NCI-H1694 (cell line): ENCODE results near the gene PLXNB3.

ENCODE experiments used
- DNase-seq: peaks from one replicate; lab custom pipeline; 2025; lab: John Stamatoyannopoulos, UW

The PLXNB3 gene

GRCh38 chrX:153791104-153791852 is 27.2 kb downstream of the PLXNB3 start:
- no peak for DNase-seq

- peak; percentile 47 for DNase-seq
Measured at GRCh38 chrX:153792368-153792767, 28.3 kb downstream of the PLXNB3 start.

GRCh38 chrX:153793291-153793690 is 29.2 kb downstream of the PLXNB3 start:
- DNase-seq = no peak

- peak; percentile 93 for DNase-seq
Measured at GRCh38 chrX:153794018-153794896, 30.2 kb downstream of the PLXNB3 start, which contains the start of the genes IDH3G and SSR4. TSS of gene IDH3G (minus strand) at chrX:153794375. CDS start at chrX:153794326, 49 bp downstream. TSS of gene SSR4 (plus strand) at chrX:153794668. CDS start at chrX:153794688, 20 bp downstream.

- no peak for DNase-seq
Measured at GRCh38 chrX:153794897-153795816, 31.1 kb downstream of the PLXNB3 start.

GRCh38 chrX:153797415-153798015 is 33.5 kb downstream of the PLXNB3 start:
- no peak for DNase-seq

GRCh38 chrX:153799326-153799725 is 35.3 kb downstream of the PLXNB3 start:
- no peak for DNase-seq

GRCh38 chrX:153800177-153800722 is 36.2 kb downstream of the PLXNB3 start:
- DNase-seq = no peak

GRCh38 chrX:153800746-153801145 is 36.7 kb downstream of the PLXNB3 start:
- DNase-seq = peak; percentile 16

- DNase-seq = no peak
Measured at GRCh38 chrX:153801669-153802068, 37.6 kb downstream of the PLXNB3 start.

GRCh38 chrX:153802513-153803045 is 38.5 kb downstream of the PLXNB3 start:
- DNase-seq = no peak

- no peak for DNase-seq
Measured at GRCh38 chrX:153803211-153804099, 39.4 kb downstream of the PLXNB3 start.

- DNase-seq = no peak
Measured at GRCh38 chrX:153804100-153804595, 40.1 kb downstream of the PLXNB3 start.

GRCh38 chrX:153804621-153805020 is 40.6 kb downstream of the PLXNB3 start:
- no peak for DNase-seq

- DNase-seq = no peak
Measured at GRCh38 chrX:153805436-153805835, 41.4 kb downstream of the PLXNB3 start.

- no peak for DNase-seq
Measured at GRCh38 chrX:153806999-153807575, 43.0 kb downstream of the PLXNB3 start.

- DNase-seq = no peak
Measured at GRCh38 chrX:153807976-153808375, 43.9 kb downstream of the PLXNB3 start.

GRCh38 chrX:153812220-153812619 is 48.2 kb downstream of the PLXNB3 start:
- no peak for DNase-seq

GRCh38 chrX:153813161-153813560 is 49.1 kb downstream of the PLXNB3 start:
- no peak for DNase-seq
